Parathyroid adenoma (tissue), 2 donors: Measurements from ENCODE around the gene GSTA4.
"Not testable (repeated sequence)": the region's sequence is repeated elsewhere in the genome, so short reads cannot be mapped to it uniquely, and the experiment has no call there.

Source experiments
- H2AFZ ChIP-seq: fragments of 300-600 bp; sonication (generic); one replicate; pipeline ENCODE4 v1.7.0; 2017; ENCODE audit warnings: antibody characterized with exemption, mild to moderate bottlenecking
- H3K27ac ChIP-seq: fragments of 300-600 bp; sonication (generic); one replicate; pipeline ENCODE4 v1.7.0; 2017
- H3K27me3 ChIP-seq: fragments of 300-600 bp; sonication (generic); one replicate; pipeline ENCODE4 v1.7.0; 2017; ENCODE audit warnings: low read length; ENCODE audit not compliant: control insufficient read depth, insufficient read depth
- H3K36me3 ChIP-seq: fragments of 300-600 bp; sonication (generic); one replicate; pipeline ENCODE4 v1.7.0; 2017; ENCODE audit warnings: low read length; ENCODE audit not compliant: control insufficient read depth, insufficient read depth
- H3K4me1 ChIP-seq: fragments of 300-600 bp; sonication (generic); one replicate; pipeline ENCODE4 v1.7.0; 2017; ENCODE audit warnings: control low read depth
- H3K4me2 ChIP-seq: fragments of 300-600 bp; sonication (generic); one replicate; pipeline ENCODE4 v1.7.0; 2017; ENCODE audit warnings: low read length
- H3K4me3 ChIP-seq: fragments of 300-600 bp; sonication (generic); one replicate; pipeline ENCODE4 v1.7.0; 2017; ENCODE audit warnings: low read depth, low read length
- H3K79me2 ChIP-seq: fragments of 300-600 bp; sonication (generic); one replicate; pipeline ENCODE4 v1.7.0; 2017; ENCODE audit warnings: control low read depth
- H3K9ac ChIP-seq: fragments of 300-600 bp; sonication (generic); one replicate; pipeline ENCODE4 v1.7.0; 2017; ENCODE audit warnings: mild to moderate bottlenecking
- H3K9me3 ChIP-seq: fragments of 300-600 bp; sonication (generic); one replicate; pipeline ENCODE4 v1.7.0; 2017; ENCODE audit warnings: low read length; ENCODE audit not compliant: control insufficient read depth
- TF ChIP-seq, protein P1 (sequence below): fragments of 300-600 bp; sonication (generic); IDR thresholded peaks from one replicate; pipeline ENCODE4 v1.7.0; 2017; ENCODE audit warnings: antibody characterized with exemption, mild to moderate bottlenecking
- donor health status: primary hyperparathyroidism.

GSTA4 gene

GRCh38 chr6:52965380-52965779 lies 29.7 kb downstream of the GSTA4 start:
- Histone ChIP-seq H3K9me3 (no peaks in the 10 kb centered on the region), H3K4me1 (peaks cover 32% of the 10 kb centered on the region), H3K9ac (no peak overlapping the region), H3K27me3 (no peaks in the 10 kb centered on the region), H3K79me2 (no peaks in the 10 kb centered on the region), H3K4me2 (no peak overlapping the region), H2AFZ (peak overlapping the region; percentile 70), H3K36me3 (no peaks in the 10 kb centered on the region), H3K4me3 (no peak overlapping the region), H3K27ac (peak overlapping the region; percentile 63)
- TF ChIP-seq, protein P1, sequence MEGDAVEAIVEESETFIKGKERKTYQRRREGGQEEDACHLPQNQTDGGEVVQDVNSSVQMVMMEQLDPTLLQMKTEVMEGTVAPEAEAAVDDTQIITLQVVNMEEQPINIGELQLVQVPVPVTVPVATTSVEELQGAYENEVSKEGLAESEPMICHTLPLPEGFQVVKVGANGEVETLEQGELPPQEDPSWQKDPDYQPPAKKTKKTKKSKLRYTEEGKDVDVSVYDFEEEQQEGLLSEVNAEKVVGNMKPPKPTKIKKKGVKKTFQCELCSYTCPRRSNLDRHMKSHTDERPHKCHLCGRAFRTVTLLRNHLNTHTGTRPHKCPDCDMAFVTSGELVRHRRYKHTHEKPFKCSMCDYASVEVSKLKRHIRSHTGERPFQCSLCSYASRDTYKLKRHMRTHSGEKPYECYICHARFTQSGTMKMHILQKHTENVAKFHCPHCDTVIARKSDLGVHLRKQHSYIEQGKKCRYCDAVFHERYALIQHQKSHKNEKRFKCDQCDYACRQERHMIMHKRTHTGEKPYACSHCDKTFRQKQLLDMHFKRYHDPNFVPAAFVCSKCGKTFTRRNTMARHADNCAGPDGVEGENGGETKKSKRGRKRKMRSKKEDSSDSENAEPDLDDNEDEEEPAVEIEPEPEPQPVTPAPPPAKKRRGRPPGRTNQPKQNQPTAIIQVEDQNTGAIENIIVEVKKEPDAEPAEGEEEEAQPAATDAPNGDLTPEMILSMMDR: no peak

DNA sequence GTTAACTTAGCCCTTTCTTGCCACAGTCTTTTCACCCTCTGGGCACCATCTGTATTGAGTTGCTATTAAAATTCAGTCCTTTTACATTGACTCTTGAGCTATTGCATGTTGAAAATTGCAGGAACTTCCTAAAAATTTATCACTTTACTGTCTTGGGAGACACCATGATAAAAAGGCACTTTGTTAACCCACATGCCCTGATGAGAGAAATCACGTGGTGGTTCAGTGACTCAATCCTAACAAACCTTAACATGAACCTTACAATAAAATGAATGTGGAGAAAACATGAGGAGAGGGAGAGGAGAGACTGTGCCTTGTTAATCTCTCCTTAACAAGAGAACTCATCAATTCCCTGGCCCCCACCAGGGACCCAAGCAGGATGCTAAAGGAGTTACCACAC lies 30.8 kb downstream of the GSTA4 start:
- Histone ChIP-seq H3K4me3 (no peak overlapping the region), H3K4me1 (peaks cover 32% of the 10 kb centered on the region), H3K79me2 (no peaks in the 10 kb centered on the region), H2AFZ (peak overlapping the region; percentile 70), H3K9ac (no peak overlapping the region), H3K4me2 (no peak overlapping the region), H3K27ac (peak overlapping the region; percentile 63), H3K9me3 (no peaks in the 10 kb centered on the region), H3K27me3 (no peaks in the 10 kb centered on the region), H3K36me3 (no peaks in the 10 kb centered on the region)
- TF ChIP-seq, protein P1: no peak

DNA sequence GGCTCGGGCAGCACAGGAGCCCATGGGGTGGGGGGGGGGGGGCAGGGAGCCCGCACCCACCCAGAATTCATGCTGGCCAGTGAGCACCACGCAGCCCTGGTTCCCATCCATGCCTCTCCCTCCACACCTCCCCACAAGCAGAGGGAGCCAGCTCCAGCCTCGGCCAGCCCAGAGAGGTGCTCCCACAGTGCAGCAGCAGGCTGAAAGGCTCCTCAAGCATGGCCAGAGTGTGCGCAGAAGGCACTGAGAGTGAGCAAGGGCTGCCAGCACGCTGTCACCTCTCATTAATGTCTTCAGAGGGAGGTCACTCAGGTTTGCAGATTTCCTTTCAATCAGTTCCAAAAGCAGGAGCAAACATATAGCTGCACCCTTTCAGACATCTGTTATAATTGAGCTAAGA lies 32.4 kb downstream of the GSTA4 start:
- Histone ChIP-seq H3K27me3 (no peaks in the 10 kb centered on the region), H3K4me2 (no peak overlapping the region), H3K4me3 (no peak overlapping the region), H3K79me2 (no peaks in the 10 kb centered on the region), H3K9ac (no peak overlapping the region), H3K4me1 (peaks cover 32% of the 10 kb centered on the region), H2AFZ (no peak overlapping the region), H3K36me3 (no peaks in the 10 kb centered on the region), H3K27ac (no peak overlapping the region), H3K9me3 (no peaks in the 10 kb centered on the region)
- TF ChIP-seq, protein P1: no peak

GRCh38 chr6:52961022-52961421 lies 34.1 kb downstream of the GSTA4 start:
- H3K36me3 ChIP-seq, H3K27ac ChIP-seq, H3K9me3 ChIP-seq, H3K79me2 ChIP-seq, H3K27me3 ChIP-seq, H2AFZ ChIP-seq, H3K9ac ChIP-seq, H3K4me2 ChIP-seq, H3K4me3 ChIP-seq: not testable (repeated sequence)
- peaks cover 25% of the 10 kb centered on the region for H3K4me1 ChIP-seq

DNA sequence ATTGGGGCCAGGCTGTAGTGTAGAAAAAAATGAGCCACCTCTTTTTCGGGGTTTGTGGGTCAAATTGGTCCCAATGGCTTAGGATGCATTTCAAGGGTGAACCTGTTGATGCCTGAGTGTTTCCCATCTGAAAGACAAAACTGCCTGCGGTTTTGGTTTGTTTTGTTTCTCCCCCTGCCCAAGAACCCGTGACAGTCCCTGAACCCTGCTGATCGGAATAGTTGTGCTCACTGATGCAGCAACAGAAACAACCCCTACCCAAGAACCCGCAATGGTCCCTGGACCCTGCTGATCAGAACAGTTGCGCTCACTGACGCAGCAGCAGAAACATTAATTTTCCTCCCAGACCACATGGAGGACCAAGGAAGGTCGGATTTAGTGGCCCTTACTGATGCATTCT lies 34.9 kb downstream of the GSTA4 start:
- H3K79me2 ChIP-seq, H3K4me3 ChIP-seq, H3K4me2 ChIP-seq, H3K9me3 ChIP-seq, H3K27me3 ChIP-seq, H3K27ac ChIP-seq, H3K36me3 ChIP-seq, H3K9ac ChIP-seq: not testable (repeated sequence)
- peaks cover 17% of the 10 kb centered on the region for H3K4me1 ChIP-seq
- H2AFZ ChIP-seq: peak overlapping the region; percentile 50

GRCh38 chr6:52958546-52959255 lies 36.4 kb downstream of the GSTA4 start:
- Histone ChIP-seq H3K27ac (no peak overlapping the region), H3K4me1 (peaks cover 11% of the 10 kb centered on the region), H3K36me3 (no peaks in the 10 kb centered on the region), H2AFZ (no peak overlapping the region), H3K79me2 (no peaks in the 10 kb centered on the region), H3K4me3 (no peak overlapping the region), H3K4me2 (no peak overlapping the region), H3K27me3 (no peaks in the 10 kb centered on the region), H3K9ac (no peak overlapping the region), H3K9me3 (no peaks in the 10 kb centered on the region)
- TF ChIP-seq, protein P1: no peak
